Activated T-helper 1 cell treated with anti-CD3 and anti-CD28 coated beads, Interleukin-12 subunit alpha, Interleukin-12 subunit beta, Interleukin-2, Interleukin-4 antibody, amounts not matched to agents 30 ng/mL and 10 ng/mL and 1 ng/mL, durations not matched to agents 14 hours and 24 hours and 36 hours (primary cell): Measurements from ENCODE around the gene MAGI1. TPM values are rescaled to one million over a fixed set of nuclear protein-coding genes. Genes with fewer than 3 reads are reported as not detected.

Experiments
- DNase-seq: peaks from one replicate; pipeline ENCODE4 v3.0.0; 2021; ENCODE audit warnings: low spot score
- H3K27ac Mint-ChIP-seq: one replicate; pipeline ENCODE4 v1.8.0; 2021; ENCODE audit warnings: mild to moderate bottlenecking, mixed read lengths
- H3K27me3 Mint-ChIP-seq: one replicate; pipeline ENCODE4 v1.8.0; 2022; ENCODE audit warnings: mild to moderate bottlenecking, moderate library complexity, mixed read lengths; ENCODE audit not compliant: insufficient read depth
- H3K36me3 Mint-ChIP-seq: one replicate; pipeline ENCODE4 v1.8.0; 2021; ENCODE audit warnings: low read depth, mixed read lengths
- H3K4me1 Mint-ChIP-seq: one replicate; pipeline ENCODE4 v1.8.0; 2021; ENCODE audit warnings: low read depth, mixed read lengths
- H3K4me3 Mint-ChIP-seq: one replicate; pipeline ENCODE4 v1.8.0; 2021; ENCODE audit warnings: mild to moderate bottlenecking, moderate library complexity, mixed read lengths
- H3K9me3 Mint-ChIP-seq: one replicate; pipeline ENCODE4 v1.8.0; 2021; ENCODE audit warnings: mixed read lengths
- intact Hi-C: fragments of 100-400 bp; cut with micrococcal nuclease; formaldehyde crosslinking; loops from one replicate; pipeline ENCODE4 v1.15.1; 2024
- total RNA-seq: library from RNA; stranded (reverse); gene quantifications from 2 replicates; pipeline ENCODE4 v1.2.3, GENCODE V29; 2022

MAGI1 gene
- total RNA-seq, 1 donor from 2014 or later, result 0.75 TPM

DNA sequence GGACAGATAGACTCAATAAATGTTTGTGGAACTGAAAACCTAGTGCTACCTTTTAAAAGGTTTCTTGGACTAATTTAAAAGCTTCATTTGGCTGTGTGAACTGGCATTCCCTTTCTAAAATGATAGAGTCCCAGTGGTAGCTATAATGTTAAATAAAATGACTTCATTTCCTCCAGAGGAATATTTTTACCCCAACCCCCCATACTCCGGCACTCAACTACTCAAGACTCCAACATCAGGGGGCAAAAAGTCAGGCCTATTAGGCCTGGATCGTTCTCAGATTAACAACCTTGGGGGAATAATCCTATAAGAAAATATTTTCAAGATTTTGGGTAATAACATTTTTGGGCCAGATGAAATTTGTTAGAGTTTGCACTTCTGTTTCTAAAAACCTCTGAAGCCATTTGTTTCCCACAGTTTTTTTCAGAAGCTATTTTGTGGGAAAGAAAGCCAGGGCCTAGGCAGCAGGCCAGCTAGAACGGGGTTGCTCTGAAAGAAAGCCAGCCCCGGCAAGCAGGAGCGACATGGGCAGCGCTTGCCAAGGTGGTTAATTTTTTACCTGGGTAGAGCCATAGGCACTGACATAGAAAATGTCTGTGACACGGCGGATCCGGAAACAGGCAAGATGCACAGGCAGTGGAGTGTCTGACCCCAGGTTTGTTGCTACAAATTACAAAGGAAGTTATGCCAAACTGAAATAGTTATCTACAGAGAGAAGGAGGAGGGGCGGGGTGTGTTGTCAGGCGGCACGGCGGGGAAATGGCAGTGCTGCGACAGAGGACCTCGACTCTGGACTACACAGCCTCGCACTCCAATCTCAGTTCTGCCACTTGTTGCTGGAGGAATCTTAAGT, 84.6 kb downstream of the MAGI1 start:
- no peaks in the 10 kb centered on the region for H3K9me3 Mint-ChIP-seq
- no peaks in the 10 kb centered on the region for H3K4me1 Mint-ChIP-seq
- H3K4me3 Mint-ChIP-seq, result no peak overlapping the region
- H3K36me3 Mint-ChIP-seq, result no peaks in the 10 kb centered on the region
- intact Hi-C loops, result no loop called here
- H3K27ac Mint-ChIP-seq, result no peak overlapping the region
- peaks cover 1% of the 10 kb centered on the region for H3K27me3 Mint-ChIP-seq
- DNase-seq, result no peak

DNA sequence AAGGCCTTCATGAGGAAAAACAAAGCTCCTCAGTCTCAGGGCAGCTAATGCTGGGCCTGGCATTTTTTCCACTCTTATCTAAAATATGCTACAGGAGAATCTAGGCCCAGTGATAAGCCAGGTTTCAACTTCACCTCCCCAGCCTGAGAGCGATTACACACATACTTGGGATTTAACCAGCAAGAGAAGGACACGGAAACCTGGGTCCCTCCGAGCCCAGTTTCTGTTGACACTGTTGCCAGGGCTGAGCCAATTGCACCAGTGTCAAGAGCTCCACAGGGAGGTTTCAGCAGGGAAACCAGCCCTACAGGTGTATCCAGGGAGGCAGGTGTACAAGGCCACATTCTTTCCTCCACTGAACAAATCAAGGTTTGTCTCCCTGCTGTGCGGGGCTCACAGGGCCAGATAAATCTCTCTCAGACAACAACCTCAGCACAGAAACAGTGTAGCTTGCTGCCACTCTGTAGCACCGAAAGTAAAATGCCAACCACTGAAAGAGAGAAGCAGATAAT, 85.4 kb downstream of the MAGI1 start:
- Mint-ChIP-seq H3K27me3 (peaks cover 1% of the 10 kb centered on the region), H3K4me3 (no peak overlapping the region), H3K27ac (no peak overlapping the region), H3K9me3 (no peaks in the 10 kb centered on the region), H3K36me3 (no peaks in the 10 kb centered on the region), H3K4me1 (no peaks in the 10 kb centered on the region)
- intact Hi-C loops, result no loop called here
- DNase-seq, result no peak

DNA sequence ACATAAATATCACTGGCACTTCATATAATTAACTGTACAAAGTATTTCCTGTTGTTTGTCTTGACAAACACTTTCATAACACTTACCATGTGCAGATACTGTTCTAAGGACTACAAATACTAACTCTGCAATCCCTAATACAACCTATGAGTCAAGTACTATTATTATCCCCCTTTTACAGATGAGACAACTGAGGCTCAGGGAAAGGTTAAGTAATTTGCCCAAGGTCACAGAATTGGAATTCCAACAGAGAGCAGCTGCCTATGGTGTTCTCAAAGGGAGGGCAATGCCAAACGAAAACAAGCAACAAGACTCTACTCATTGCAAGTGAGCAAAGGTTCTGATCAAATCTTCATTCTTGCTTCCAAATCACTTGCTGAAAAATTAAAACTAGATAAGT, 85.9 kb downstream of the MAGI1 start:
- H3K36me3 Mint-ChIP-seq, result no peaks in the 10 kb centered on the region
- H3K9me3 Mint-ChIP-seq, result no peaks in the 10 kb centered on the region
- peaks cover 1% of the 10 kb centered on the region for H3K27me3 Mint-ChIP-seq
- intact Hi-C loops, result no loop called here
- no peak overlapping the region for H3K27ac Mint-ChIP-seq
- no peak for DNase-seq
- H3K4me1 Mint-ChIP-seq, result no peaks in the 10 kb centered on the region
- no peak overlapping the region for H3K4me3 Mint-ChIP-seq

DNA sequence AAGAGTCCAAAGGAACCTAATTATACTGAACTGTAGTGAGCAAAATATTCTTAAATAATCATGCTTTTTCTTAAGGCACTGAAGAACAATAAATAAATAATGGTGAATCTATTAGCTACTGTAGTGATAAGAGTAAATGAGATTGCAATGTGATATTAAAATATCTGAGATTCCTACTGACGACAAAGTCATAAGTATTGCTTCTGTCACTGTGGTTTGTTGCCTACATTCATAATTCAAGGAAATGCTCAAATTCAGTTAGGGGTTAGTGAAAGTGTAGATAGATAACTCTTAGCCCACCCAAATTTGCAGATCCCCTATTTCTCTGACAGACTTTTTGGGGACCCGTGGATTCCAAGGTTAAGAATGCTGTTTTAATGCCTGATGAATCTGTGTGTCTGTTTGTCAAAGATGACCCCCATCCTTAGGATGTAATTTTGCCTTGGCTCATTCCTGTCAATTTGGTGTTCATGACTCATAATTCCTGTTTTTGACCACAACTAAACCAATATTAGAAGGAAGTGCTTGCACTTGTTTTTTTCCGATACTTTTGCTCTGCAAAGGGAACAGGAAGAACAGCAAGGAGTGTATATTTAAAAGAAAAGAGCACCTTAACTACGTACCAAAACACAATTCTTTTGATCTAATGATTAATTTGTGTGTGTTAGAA, 86.7 kb downstream of the MAGI1 start:
- H3K36me3 Mint-ChIP-seq, result no peaks in the 10 kb centered on the region
- no peaks in the 10 kb centered on the region for H3K4me1 Mint-ChIP-seq
- intact Hi-C loops, result no loop called here

DNA sequence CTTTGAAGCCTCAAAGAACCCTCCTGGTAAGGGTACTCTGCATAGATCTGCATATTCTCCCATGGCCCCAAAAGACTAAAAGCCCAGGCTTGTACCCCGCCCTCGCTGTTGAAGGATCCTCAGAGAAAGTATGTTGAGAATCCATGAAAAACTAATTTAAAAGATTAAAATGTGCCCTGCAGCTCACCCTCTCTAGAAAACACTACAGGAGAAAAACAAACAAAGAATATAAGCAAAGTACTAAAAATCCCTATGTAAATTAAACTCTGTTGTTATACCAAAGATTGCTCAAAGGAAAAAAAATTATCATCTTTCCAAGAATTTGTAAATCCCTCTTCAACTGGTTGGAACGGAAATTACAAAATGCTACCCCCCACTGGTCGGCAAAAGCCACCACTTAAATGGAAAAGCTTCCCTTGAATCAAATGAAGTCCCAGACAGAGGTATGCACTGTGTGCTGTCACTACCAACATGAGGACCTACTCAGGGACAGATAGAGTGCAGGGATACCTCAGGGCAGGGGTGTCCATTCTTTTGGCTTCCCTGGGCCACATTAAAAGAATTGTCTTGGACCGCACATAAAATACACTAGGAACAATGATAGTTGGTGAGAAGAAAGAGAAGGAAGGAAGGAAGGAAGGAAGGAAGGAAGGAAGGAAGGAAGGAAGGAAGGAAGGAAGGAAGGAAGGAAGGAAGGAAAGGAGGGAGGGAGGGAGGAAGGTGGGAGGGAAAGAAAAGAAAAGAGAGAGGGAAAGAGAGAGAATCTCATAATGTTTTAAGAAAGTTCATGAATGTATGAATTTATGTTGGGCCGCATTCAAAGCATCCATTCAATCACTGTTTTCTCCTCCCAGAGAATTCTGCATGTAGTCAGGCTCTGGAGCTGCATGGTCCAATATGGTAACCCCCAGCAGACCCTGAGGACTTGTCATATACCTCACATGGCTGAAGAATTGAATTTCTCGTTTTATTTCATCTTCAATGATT, 88.1 kb downstream of the MAGI1 start:
- Mint-ChIP-seq H3K4me1 (no peaks in the 10 kb centered on the region), H3K27me3 (peaks cover 1% of the 10 kb centered on the region), H3K9me3 (no peaks in the 10 kb centered on the region), H3K36me3 (no peaks in the 10 kb centered on the region), H3K4me3 (no peak overlapping the region), H3K27ac (no peak overlapping the region)
- intact Hi-C loops, result no loop called here
- DNase-seq, result no peak

More for the DNA sequence above, 86.7 kb downstream of the MAGI1 start:
- DNase-seq, result no peak
- H3K27ac Mint-ChIP-seq, result no peak overlapping the region
- no peak overlapping the region for H3K4me3 Mint-ChIP-seq
- H3K9me3 Mint-ChIP-seq, result no peaks in the 10 kb centered on the region
- H3K27me3 Mint-ChIP-seq, result peaks cover 1% of the 10 kb centered on the region

DNA sequence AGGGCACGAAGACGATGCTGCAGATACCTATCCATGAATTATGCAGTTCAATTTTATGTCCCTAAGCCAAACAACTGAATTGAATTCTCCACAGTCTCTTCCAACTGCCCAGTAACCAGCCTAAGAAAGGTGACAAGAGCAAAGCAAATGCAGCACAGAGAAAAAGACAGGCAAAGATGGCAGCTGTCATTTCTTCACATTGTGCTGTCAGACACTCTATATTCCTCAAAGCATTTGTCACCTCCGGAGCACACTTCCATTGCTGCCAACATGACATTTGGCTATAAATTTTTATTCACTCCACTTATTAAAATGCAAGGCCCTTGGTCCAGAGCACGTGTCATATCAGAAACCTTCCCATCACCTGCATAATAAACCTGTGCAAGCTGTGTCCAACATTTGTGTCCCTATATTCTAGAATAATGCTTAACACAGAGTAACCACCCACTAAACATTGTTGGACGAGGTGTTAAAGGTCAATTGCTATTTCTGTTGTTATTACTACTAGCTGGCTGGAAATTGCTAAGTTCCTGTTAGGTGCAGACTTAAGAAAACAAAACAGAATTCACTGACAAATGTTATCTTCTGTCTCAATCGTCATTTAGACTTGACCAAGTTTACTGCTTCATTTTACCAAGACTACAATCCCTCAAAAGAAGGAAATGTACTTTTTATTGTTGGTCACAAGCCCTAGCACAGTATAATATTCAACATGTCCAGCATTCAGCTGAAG, 89.7 kb downstream of the MAGI1 start:
- Mint-ChIP-seq H3K4me3 (no peak overlapping the region), H3K27me3 (peaks cover 1% of the 10 kb centered on the region), H3K36me3 (no peaks in the 10 kb centered on the region), H3K4me1 (no peaks in the 10 kb centered on the region), H3K9me3 (no peaks in the 10 kb centered on the region), H3K27ac (no peak overlapping the region)
- intact Hi-C loops, result no loop called here
- no peak for DNase-seq

GRCh38 chr3:65946438-65946837, 92.3 kb downstream of the MAGI1 start:
- Mint-ChIP-seq H3K27ac (no peak overlapping the region), H3K27me3 (peaks cover 1% of the 10 kb centered on the region), H3K36me3 (no peaks in the 10 kb centered on the region), H3K9me3 (no peaks in the 10 kb centered on the region), H3K4me3 (no peak overlapping the region), H3K4me1 (no peaks in the 10 kb centered on the region)
- intact Hi-C loops, result no loop called here
- DNase-seq, result no peak

DNA sequence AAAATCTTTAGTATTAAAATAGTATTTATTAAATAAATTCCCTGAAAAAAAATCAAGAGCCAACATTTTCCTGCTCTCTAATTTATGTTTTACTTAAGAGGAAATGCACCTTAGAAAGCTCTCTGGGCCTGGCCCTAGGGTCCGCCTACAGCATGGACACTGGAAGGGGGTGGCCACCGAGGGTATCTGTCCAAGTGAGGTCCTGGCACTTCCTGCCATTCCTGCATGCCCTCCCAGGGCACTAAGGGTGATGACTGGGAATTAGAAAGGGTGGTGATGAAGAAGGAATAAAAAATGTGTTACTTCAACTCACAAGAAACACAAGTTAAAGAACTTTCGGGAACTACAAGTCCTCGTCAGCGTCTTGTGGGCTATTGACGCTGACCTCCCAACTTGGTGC, 92.8 kb downstream of the MAGI1 start:
- Mint-ChIP-seq H3K27ac (no peak overlapping the region), H3K4me3 (no peak overlapping the region), H3K27me3 (peaks cover 1% of the 10 kb centered on the region), H3K4me1 (no peaks in the 10 kb centered on the region), H3K9me3 (no peaks in the 10 kb centered on the region), H3K36me3 (no peaks in the 10 kb centered on the region)
- DNase-seq, result no peak
- intact Hi-C loops, result no loop called here

GRCh38 chr3:65945480-65945879, 93.2 kb downstream of the MAGI1 start:
- no peak for DNase-seq
- H3K4me3 Mint-ChIP-seq, result no peak overlapping the region
- H3K27ac Mint-ChIP-seq, result no peak overlapping the region
- H3K27me3 Mint-ChIP-seq, result peaks cover 1% of the 10 kb centered on the region
- intact Hi-C loops, result no loop called here
- no peaks in the 10 kb centered on the region for H3K4me1 Mint-ChIP-seq
- no peaks in the 10 kb centered on the region for H3K9me3 Mint-ChIP-seq
- H3K36me3 Mint-ChIP-seq, result no peaks in the 10 kb centered on the region

- no peak overlapping the region for H3K4me3 Mint-ChIP-seq
- intact Hi-C loops, result no loop called here
- H3K36me3 Mint-ChIP-seq, result no peaks in the 10 kb centered on the region
- no peak overlapping the region for H3K27ac Mint-ChIP-seq
- no peaks in the 10 kb centered on the region for H3K9me3 Mint-ChIP-seq
- H3K4me1 Mint-ChIP-seq, result no peaks in the 10 kb centered on the region
- no peak for DNase-seq
- no peaks in the 10 kb centered on the region for H3K27me3 Mint-ChIP-seq
Observed at GRCh38 chr3:65944252-65944651, 94.5 kb downstream of the MAGI1 start.

DNA sequence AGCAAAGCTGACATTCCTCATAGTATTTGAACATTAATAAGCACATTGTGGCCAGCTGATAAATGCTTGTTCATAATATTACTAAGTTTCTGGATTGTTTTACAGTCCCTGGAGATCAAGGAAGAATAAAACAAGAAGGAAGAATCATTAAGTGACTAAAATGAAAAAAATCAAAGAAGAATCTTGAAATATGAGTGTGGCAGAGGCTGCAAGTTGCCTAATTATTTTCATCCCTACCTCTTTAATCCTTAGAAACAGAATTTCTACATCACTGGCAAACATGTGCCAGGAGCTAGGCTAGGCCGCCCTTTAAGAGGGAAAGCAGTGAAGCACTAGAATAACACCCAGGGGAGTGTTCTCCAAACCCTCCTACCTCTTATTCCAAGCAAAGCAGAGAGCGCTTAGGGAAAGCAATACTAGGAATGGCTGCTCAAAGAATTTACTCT, 98.9 kb downstream of the MAGI1 start:
- H3K36me3 Mint-ChIP-seq, result no peaks in the 10 kb centered on the region
- no peak overlapping the region for H3K4me3 Mint-ChIP-seq
- no peak overlapping the region for H3K27ac Mint-ChIP-seq
- no peak for DNase-seq
- H3K9me3 Mint-ChIP-seq, result no peaks in the 10 kb centered on the region
- no peaks in the 10 kb centered on the region for H3K4me1 Mint-ChIP-seq
- H3K27me3 Mint-ChIP-seq, result no peaks in the 10 kb centered on the region
- intact Hi-C loops, result no loop called here

DNA sequence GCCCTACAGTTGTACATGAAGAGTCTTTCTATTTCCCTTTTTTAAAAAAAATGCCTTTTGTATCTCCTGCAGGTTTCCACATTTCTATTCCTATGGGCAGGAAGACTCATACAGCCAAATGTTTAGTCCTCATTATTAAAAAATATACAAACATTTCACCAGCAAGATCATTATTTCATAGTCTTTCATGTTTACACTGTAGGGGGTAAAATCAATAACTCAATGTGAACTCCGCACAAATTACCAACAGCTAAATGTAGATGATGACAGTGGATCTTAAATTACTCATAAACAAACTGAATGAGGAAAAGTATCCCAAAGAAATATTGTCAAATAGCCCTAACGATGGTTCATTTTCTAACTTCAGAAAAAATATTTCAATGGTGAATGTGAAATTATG, 99.5 kb downstream of the MAGI1 start:
- Mint-ChIP-seq H3K36me3 (no peaks in the 10 kb centered on the region), H3K4me3 (no peak overlapping the region), H3K27me3 (no peaks in the 10 kb centered on the region), H3K9me3 (no peaks in the 10 kb centered on the region), H3K27ac (no peak overlapping the region), H3K4me1 (no peaks in the 10 kb centered on the region)
- intact Hi-C loops, result no loop called here
- no peak for DNase-seq
